Natural killer cell (primary cell): ENCODE results near the gene PHF21A. TPM values are rescaled to one million over a fixed set of nuclear protein-coding genes. Genes with fewer than 3 reads are reported as not detected.

Source experiments
- ATAC-seq, 3 donors: fragments of 150-1000 bp in 2 of 3; fragments of 200-7000 bp in 1 of 3; cut with Tn5 transposase; 1 replicate in 1 of 3; 2 replicates in 2 of 3; pipeline ENCODE4 v1.10.0; 2021; ENCODE audit warnings: mild to moderate bottlenecking in 2 of 3, moderate library complexity in 2 of 3
- DNase-seq, 2 donors: peaks; one replicate each; pipeline versions ENCODE4 v3.0.0 to v3.0.0-alpha.2; 2013 to 2021; ENCODE audit warnings: mixed read lengths in 1 of 2
- H3K27ac ChIP-seq: one replicate; pipeline ENCODE4 v1.5.1; 2013; ENCODE audit warnings: mild to moderate bottlenecking, low read length
- H3K27me3 ChIP-seq: one replicate; pipeline ENCODE4 v1.6.1; 2013; ENCODE audit warnings: low read length; ENCODE audit not compliant: control insufficient read depth, insufficient read depth
- H3K36me3 ChIP-seq: one replicate; pipeline ENCODE4 v1.6.1; 2013; ENCODE audit warnings: low read length; ENCODE audit not compliant: control insufficient read depth, insufficient read depth
- H3K4me1 ChIP-seq: one replicate; pipeline ENCODE4 v1.6.1; 2013; ENCODE audit warnings: low read length; ENCODE audit not compliant: control insufficient read depth, insufficient read depth
- H3K4me3 ChIP-seq: one replicate; pipeline ENCODE4 v1.5.1; 2013; ENCODE audit warnings: low read length
- H3K9me3 ChIP-seq: one replicate; pipeline ENCODE4 v1.6.1; 2013; ENCODE audit warnings: low read length; ENCODE audit not compliant: control insufficient read depth, insufficient read depth
- H3K27ac Mint-ChIP-seq, 2 donors: one replicate each; pipeline ENCODE4 v1.8.0; 2022; ENCODE audit warnings: mild to moderate bottlenecking in 2 of 2, mixed read lengths in 2 of 2, moderate library complexity in 1 of 2
- H3K27me3 Mint-ChIP-seq, 2 donors: one replicate each; pipeline ENCODE4 v1.8.0; 2022; ENCODE audit warnings: low read depth in 2 of 2, mixed read lengths in 2 of 2
- H3K36me3 Mint-ChIP-seq: one replicate; pipeline ENCODE4 v1.8.0; 2022; ENCODE audit warnings: mixed read lengths
- H3K4me1 Mint-ChIP-seq, 2 donors: one replicate each; pipeline ENCODE4 v1.8.0; 2022; ENCODE audit warnings: mixed read lengths in 2 of 2
- H3K4me3 Mint-ChIP-seq: one replicate; pipeline ENCODE4 v1.8.0; 2022; ENCODE audit warnings: mild to moderate bottlenecking, moderate library complexity, mixed read lengths
- H3K9me3 Mint-ChIP-seq, 2 donors: one replicate each; pipeline ENCODE4 v1.8.0; 2022; ENCODE audit warnings: mixed read lengths in 2 of 2
- CTCF ChIP-seq: fragments of 200-600 bp; IDR thresholded peaks from one replicate; pipeline ENCODE4 v1.8.0; 2022; ENCODE audit warnings: antibody characterized with exemption
- WGBS: methylation state at CpG from one replicate; pipeline ENCODE4 v1.1.7; 2013; ENCODE audit warnings: missing lambda C conversion rate; ENCODE audit not compliant: insufficient coverage; 5-methylcytosine and 5-hydroxymethylcytosine counted together
- intact Hi-C: fragments of 100-400 bp; cut with micrococcal nuclease; formaldehyde crosslinking; loops from one replicate; pipeline ENCODE4 v1.14.2; 2022
- total RNA-seq, 4 donors: library from RNA; stranded (reverse); fragments of 120-200 nt in 1 of 4; gene quantifications; one replicate each; pipeline versions ENCODE4 v1.2.3 to v1.2.4, GENCODE V29; 2013 to 2022

The PHF21A gene
- total RNA-seq, 3 donors from 2014 or later (not counting 1 experiment from before 2014, with no cell fraction given) = 138 to 147 (median 139) TPM

- H3K36me3 Mint-ChIP-seq = no peaks in the 10 kb centered on the region
- H3K36me3 ChIP-seq = no peaks in the 10 kb centered on the region
- H3K27ac Mint-ChIP-seq = no peak overlapping the region
- ATAC-seq (no peak), DNase-seq (no peak)
- no peak for TF ChIP-seq CTCF
- intact Hi-C loops = no loop called here
- no peak overlapping the region for H3K27ac ChIP-seq
- WGBS = 84% methylated on average over 8 of the region's 10 CpGs
- no peak overlapping the region for H3K4me3 Mint-ChIP-seq
- no peaks in the 10 kb centered on the region for H3K27me3 Mint-ChIP-seq
- H3K4me1 Mint-ChIP-seq = peaks cover 45 to 58% of the 10 kb centered on the region in 2 donors
- no peaks in the 10 kb centered on the region for H3K9me3 ChIP-seq
- no peaks in the 10 kb centered on the region for H3K9me3 Mint-ChIP-seq
- no peaks in the 10 kb centered on the region for H3K4me1 ChIP-seq
- no peak overlapping the region for H3K4me3 ChIP-seq
- H3K27me3 ChIP-seq = no peaks in the 10 kb centered on the region
Observed at GRCh38 chr11:45994371-45995341, 126.6 kb downstream of the PHF21A start.

GRCh38 chr11:45993531-45994001 lies 127.7 kb downstream of the PHF21A start:
- Mint-ChIP-seq H3K36me3 (no peaks in the 10 kb centered on the region), H3K27ac (no peak overlapping the region), H3K9me3 (no peaks in the 10 kb centered on the region), H3K4me3 (no peak overlapping the region), H3K4me1 (peaks cover 43 to 52% of the 10 kb centered on the region in 2 donors), H3K27me3 (no peaks in the 10 kb centered on the region)
- TF ChIP-seq CTCF = no peak
- WGBS = 94% methylated on average over 6 of the region's 6 CpGs
- no peak overlapping the region for H3K27ac ChIP-seq
- H3K27me3 ChIP-seq = no peaks in the 10 kb centered on the region
- H3K36me3 ChIP-seq = no peaks in the 10 kb centered on the region
- H3K9me3 ChIP-seq = no peaks in the 10 kb centered on the region
- no peak overlapping the region for H3K4me3 ChIP-seq
- intact Hi-C loops = no loop called here
- no peaks in the 10 kb centered on the region for H3K4me1 ChIP-seq
- ATAC-seq (no peak), DNase-seq (no peak)

- H3K4me3 ChIP-seq = no peak overlapping the region
- no peaks in the 10 kb centered on the region for H3K27me3 ChIP-seq
- no peaks in the 10 kb centered on the region for H3K27me3 Mint-ChIP-seq
- intact Hi-C loops = no loop called here
- H3K27ac ChIP-seq = no peak overlapping the region
- no peaks in the 10 kb centered on the region for H3K36me3 Mint-ChIP-seq
- H3K4me3 Mint-ChIP-seq = no peak overlapping the region
- no peaks in the 10 kb centered on the region for H3K9me3 ChIP-seq
- no peaks in the 10 kb centered on the region for H3K9me3 Mint-ChIP-seq
- H3K4me1 ChIP-seq = no peaks in the 10 kb centered on the region
- no peak for ATAC-seq
- no peaks in the 10 kb centered on the region for H3K36me3 ChIP-seq
- 90% methylated on average over 1 of the region's 1 CpG for WGBS
- peaks cover 38 to 52% of the 10 kb centered on the region in 2 donors for H3K4me1 Mint-ChIP-seq
- DNase-seq = no peak
- no peak overlapping the region for H3K27ac Mint-ChIP-seq
- no peak for TF ChIP-seq CTCF
Observed at GRCh38 chr11:45988921-45989320, 132.3 kb downstream of the PHF21A start.
